NT2/D1 (cell line): ENCODE data around the gene PCYOX1L.

ENCODE experiments used
- SUZ12 ChIP-seq: IDR thresholded peaks from 2 replicates; pipeline ENCODE4 v1.6.1; 2011; ENCODE audit not compliant: insufficient read length, insufficient read depth; ENCODE audit errors: extremely low read depth
- YY1 ChIP-seq: IDR thresholded peaks from 2 replicates; pipeline ENCODE4 v1.6.1; 2011; ENCODE audit not compliant: insufficient read length, insufficient read depth
- ZNF274 ChIP-seq: IDR thresholded peaks from 2 replicates; pipeline ENCODE4 v1.6.1; 2011; ENCODE audit warnings: mild to moderate bottlenecking, low read depth, low read length

DNA sequence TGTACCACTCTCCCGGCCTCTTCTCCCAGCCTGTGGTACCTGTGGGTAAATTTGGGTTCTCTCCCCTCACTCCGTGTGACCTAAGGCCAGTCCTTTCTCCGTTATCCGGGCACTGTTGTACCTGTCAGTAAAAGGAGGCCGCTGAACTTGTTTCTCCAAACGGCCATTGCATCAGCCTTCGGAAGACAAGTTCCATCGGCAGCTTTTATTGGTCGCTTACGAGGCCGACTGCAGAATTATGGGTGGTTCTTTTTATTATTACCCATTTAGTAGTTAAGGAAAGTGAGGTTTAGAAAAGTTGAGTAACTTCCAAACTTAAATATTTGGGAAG is 12.0 kb upstream of the PCYOX1L start:
- TF ChIP-seq YY1 (no peak), ZNF274 (no peak), SUZ12 (no peak)
